Neuronal stem cell (in vitro differentiated cells): ENCODE data around the gene KCNIP4.

ENCODE experiments used
- DNase-seq: peaks from one replicate; pipeline ENCODE4 v3.0.0-alpha.2; 2013; ENCODE audit warnings: low spot score
- H2AFZ ChIP-seq: one replicate; pipeline ENCODE4 v1.6.1; 2013; ENCODE audit warnings: mild to moderate bottlenecking, low read length, inconsistent platforms
- H2AK5ac ChIP-seq: 2 replicates; pipeline ENCODE4 v1.6.1; 2013; ENCODE audit warnings: low read depth, mild to moderate bottlenecking, inconsistent platforms, low read length, moderate library complexity, mixed read lengths
- H2BK120ac ChIP-seq: 2 replicates; pipeline ENCODE4 v1.6.1; 2013; ENCODE audit warnings: low read depth, mild to moderate bottlenecking, inconsistent platforms, low read length, moderate library complexity, mixed read lengths
- H2BK12ac ChIP-seq: one replicate; pipeline ENCODE4 v1.6.1; 2013; ENCODE audit warnings: low read length, inconsistent platforms
- H2BK15ac ChIP-seq: 2 replicates; pipeline ENCODE4 v1.6.1; 2013; ENCODE audit warnings: mild to moderate bottlenecking, low read length, inconsistent platforms, mixed read lengths
- H2BK5ac ChIP-seq: one replicate; pipeline ENCODE4 v1.6.1; 2013; ENCODE audit warnings: inconsistent platforms, mild to moderate bottlenecking, low read length, moderate library complexity
- H3K14ac ChIP-seq: one replicate; pipeline ENCODE4 v1.6.1; 2013; ENCODE audit warnings: low read length, inconsistent platforms
- H3K18ac ChIP-seq: 2 replicates; pipeline ENCODE4 v1.6.1; 2013; ENCODE audit warnings: low read length, inconsistent platforms
- H3K23ac ChIP-seq: 2 replicates; pipeline ENCODE4 v1.6.1; 2013; ENCODE audit warnings: low read depth, mild to moderate bottlenecking, mixed read lengths, low read length, inconsistent platforms; ENCODE audit not compliant: poor library complexity
- H3K27ac ChIP-seq: replicated peaks from 3 replicates; pipeline ENCODE4 v1.5.1; 2013; ENCODE audit warnings: low read length, inconsistent platforms
- H3K27me3 ChIP-seq, 3 experiments: 2 replicates each; pipeline ENCODE4 v1.6.1; 2013; ENCODE audit warnings: low read length in 3 of 3, mild to moderate bottlenecking in 2 of 3, inconsistent platforms in 1 of 3, low read depth in 1 of 3, mixed read lengths in 1 of 3, moderate library complexity in 1 of 3; ENCODE audit not compliant: control insufficient read depth in 3 of 3, insufficient read depth in 3 of 3
- H3K36me3 ChIP-seq, 2 donors: replicated peaks in 1 of 2; 2 replicates each; pipeline ENCODE4 v1.6.1; 2013; ENCODE audit warnings: low read length in 2 of 2; ENCODE audit not compliant: control insufficient read depth in 2 of 2, insufficient read depth in 2 of 2
- H3K4ac ChIP-seq: 2 replicates; pipeline ENCODE4 v1.6.1; 2013; ENCODE audit warnings: inconsistent platforms, mild to moderate bottlenecking, low read length, moderate library complexity
- H3K4me1 ChIP-seq, 2 donors: 1 replicate in 1 of 2; 2 replicates in 1 of 2; pipeline ENCODE4 v1.6.1; 2013; ENCODE audit warnings: low read length in 2 of 2, low read depth in 1 of 2; ENCODE audit not compliant: control insufficient read depth in 2 of 2, insufficient read depth in 1 of 2
- H3K4me2 ChIP-seq: one replicate; pipeline ENCODE4 v1.6.1; 2013; ENCODE audit warnings: mild to moderate bottlenecking, low read length, inconsistent platforms; ENCODE audit not compliant: insufficient read depth, poor library complexity, severe bottlenecking
- H3K4me3 ChIP-seq, 2 donors: 2 replicates each; pipeline ENCODE4 v1.5.1; 2013; ENCODE audit warnings: low read length in 2 of 2, mild to moderate bottlenecking in 2 of 2, inconsistent platforms in 1 of 2, moderate library complexity in 1 of 2
- H3K79me1 ChIP-seq: one replicate; pipeline ENCODE4 v1.6.1; 2013; ENCODE audit warnings: low read depth, mild to moderate bottlenecking, inconsistent platforms, low read length, moderate library complexity
- H3K9ac ChIP-seq: one replicate; pipeline ENCODE4 v1.6.1; 2013; ENCODE audit warnings: mild to moderate bottlenecking, low read depth, low read length, inconsistent platforms; ENCODE audit not compliant: poor library complexity
- H3K9me3 ChIP-seq, 2 donors: replicated peaks in 1 of 2; 2 replicates each; pipeline versions ENCODE3 to v1.6.1; 2013; ENCODE audit warnings: low read length in 2 of 2, mild to moderate bottlenecking in 2 of 2, inconsistent platforms in 1 of 2, low read depth in 1 of 2, mixed read lengths in 1 of 2, moderate library complexity in 1 of 2; ENCODE audit not compliant: control insufficient read depth in 2 of 2, insufficient read depth in 1 of 2
- H4K8ac ChIP-seq: one replicate; pipeline ENCODE4 v1.6.1; 2013; ENCODE audit warnings: low read depth, mild to moderate bottlenecking, inconsistent platforms, low read length, moderate library complexity
- H4K91ac ChIP-seq: one replicate; pipeline ENCODE4 v1.6.1; 2013; ENCODE audit warnings: low read length, low read depth, mild to moderate bottlenecking, inconsistent platforms; ENCODE audit not compliant: poor library complexity
- WGBS, 2 donors: extraction: QIAGEN DNeasy Blood & Tissue Kit; methylation state at CpG; one replicate each; pipeline ENCODE4 v1.1.7; 2013; ENCODE audit warnings: missing lambda C conversion rate in 2 of 2, mixed read lengths in 1 of 2; ENCODE audit not compliant: insufficient read length in 2 of 2, insufficient replicate concordance in 1 of 2; ENCODE audit errors: extremely low coverage in 2 of 2; 5-methylcytosine and 5-hydroxymethylcytosine counted together

KCNIP4 gene

DNA sequence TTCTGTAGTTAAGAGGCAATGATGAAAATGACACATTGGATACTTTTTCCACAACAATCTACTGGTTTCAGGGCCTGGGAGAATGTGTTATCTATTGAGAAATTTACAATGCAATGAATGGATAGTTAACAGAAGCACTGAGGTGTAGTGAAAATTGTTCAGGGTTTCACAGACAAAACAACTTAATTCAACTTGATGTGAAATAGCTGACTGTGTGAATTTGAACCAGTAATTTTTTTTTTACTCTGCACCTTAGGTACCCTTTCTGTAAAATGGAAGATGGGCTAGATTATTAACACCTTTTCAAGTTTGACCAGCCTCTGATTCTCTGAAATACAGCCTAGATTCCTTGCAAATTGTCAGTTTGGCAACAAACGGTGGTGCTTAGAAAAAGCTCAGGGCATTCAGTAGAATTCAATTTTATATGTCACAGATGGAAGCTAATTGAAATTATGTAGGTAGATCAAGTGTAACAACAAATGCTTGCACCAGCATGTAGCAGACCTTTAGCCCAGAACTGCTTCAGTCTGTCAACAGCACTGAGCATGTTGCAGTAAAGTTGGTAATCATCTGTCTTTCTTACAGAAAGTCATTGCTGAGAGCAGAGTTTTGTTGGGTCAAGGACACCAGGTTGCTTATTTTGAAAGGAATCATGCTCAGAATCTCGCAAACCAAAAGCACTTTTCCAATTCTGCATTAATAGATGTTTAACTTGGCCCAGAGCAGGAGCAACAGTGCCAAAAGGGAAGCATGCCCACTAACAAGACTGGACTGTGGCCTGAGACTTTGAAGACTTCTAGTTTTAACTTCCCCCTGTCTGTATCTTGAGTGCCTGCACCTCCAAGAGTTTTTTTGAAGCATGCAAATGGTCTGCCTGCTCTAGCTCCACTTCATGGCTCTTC lies 721.7 kb downstream of the KCNIP4 start:
- no peak overlapping the region for H4K91ac ChIP-seq

GRCh38 chr4:21211846-21212245 lies 736.7 kb downstream of the KCNIP4 start:
- Histone ChIP-seq H2BK120ac (no peak overlapping the region), H2BK12ac (no peak overlapping the region), H2AK5ac (no peak overlapping the region), H2AFZ (no peak overlapping the region), H3K4me2 (no peak overlapping the region), H3K9ac (no peak overlapping the region), H3K9me3 (no peaks in the 10 kb centered on the region), H3K27me3 (peaks cover 0 to 2% (median 0%) of the 10 kb centered on the region in 3 experiments), H3K4me1 (no peaks in the 10 kb centered on the region), H4K8ac (no peak overlapping the region), H3K14ac (no peak overlapping the region), H3K23ac (no peak overlapping the region), H3K4me3 (no peak overlapping the region), H2BK15ac (no peak overlapping the region), H3K36me3 (no peaks in the 10 kb centered on the region), H3K4ac (no peak overlapping the region), H3K79me1 (no peaks in the 10 kb centered on the region), H2BK5ac (no peak overlapping the region), H3K27ac (no peak overlapping the region), H4K91ac (no peak overlapping the region), H3K18ac (no peak overlapping the region)
- no peak for DNase-seq

More for the DNA sequence above, 721.7 kb downstream of the KCNIP4 start:
- no peak overlapping the region for H3K14ac ChIP-seq
- no peak overlapping the region for H2BK12ac ChIP-seq
- no peak overlapping the region for H2BK15ac ChIP-seq
- no peak overlapping the region for H3K9ac ChIP-seq
- H2AFZ ChIP-seq: no peak overlapping the region
- H3K9me3 ChIP-seq: no peaks in the 10 kb centered on the region
- H3K27me3 ChIP-seq: no peaks in the 10 kb centered on the region
- no CpG with 5 or more reads among the region's 2 CpGs for WGBS, 2 donors
- no peak overlapping the region for H3K4me3 ChIP-seq
- no peak overlapping the region for H3K4ac ChIP-seq
- H3K36me3 ChIP-seq: no peaks in the 10 kb centered on the region
- no peak for DNase-seq
- H2BK5ac ChIP-seq: no peak overlapping the region
- H2BK120ac ChIP-seq: no peak overlapping the region
- H3K79me1 ChIP-seq: no peaks in the 10 kb centered on the region
- no peak overlapping the region for H4K8ac ChIP-seq
- H3K4me1 ChIP-seq: peaks cover 0 to 4% of the 10 kb centered on the region in 2 donors
- H3K4me2 ChIP-seq: no peak overlapping the region
- no peak overlapping the region for H3K27ac ChIP-seq
- no peak overlapping the region for H3K23ac ChIP-seq
- no peak overlapping the region for H2AK5ac ChIP-seq
- no peak overlapping the region for H3K18ac ChIP-seq

- no peak overlapping the region for H4K91ac ChIP-seq
- no peak overlapping the region for H2BK12ac ChIP-seq
- H3K79me1 ChIP-seq: no peaks in the 10 kb centered on the region
- peaks cover 0 to 2% (median 0%) of the 10 kb centered on the region in 3 experiments for H3K27me3 ChIP-seq
- no CpG with 5 or more reads among the region's 2 CpGs for WGBS, 2 donors
- no peak overlapping the region for H3K18ac ChIP-seq
- H3K9me3 ChIP-seq: no peaks in the 10 kb centered on the region
- no peak overlapping the region for H3K14ac ChIP-seq
- no peak overlapping the region for H3K9ac ChIP-seq
- no peak for DNase-seq
- peaks cover 0 to 1% of the 10 kb centered on the region in 2 donors for H3K4me1 ChIP-seq
- no peak overlapping the region for H3K4ac ChIP-seq
- H2AFZ ChIP-seq: no peak overlapping the region
- no peak overlapping the region for H3K23ac ChIP-seq
- no peak overlapping the region for H2AK5ac ChIP-seq
- H3K4me2 ChIP-seq: no peak overlapping the region
- H2BK15ac ChIP-seq: no peak overlapping the region
- no peak overlapping the region for H2BK120ac ChIP-seq
- H4K8ac ChIP-seq: no peak overlapping the region
- H3K36me3 ChIP-seq: no peaks in the 10 kb centered on the region
- H3K27ac ChIP-seq: no peak overlapping the region
- no peak overlapping the region for H2BK5ac ChIP-seq
- H3K4me3 ChIP-seq: no peak overlapping the region
Observed at GRCh38 chr4:21209860-21210259, 738.7 kb downstream of the KCNIP4 start.

DNA sequence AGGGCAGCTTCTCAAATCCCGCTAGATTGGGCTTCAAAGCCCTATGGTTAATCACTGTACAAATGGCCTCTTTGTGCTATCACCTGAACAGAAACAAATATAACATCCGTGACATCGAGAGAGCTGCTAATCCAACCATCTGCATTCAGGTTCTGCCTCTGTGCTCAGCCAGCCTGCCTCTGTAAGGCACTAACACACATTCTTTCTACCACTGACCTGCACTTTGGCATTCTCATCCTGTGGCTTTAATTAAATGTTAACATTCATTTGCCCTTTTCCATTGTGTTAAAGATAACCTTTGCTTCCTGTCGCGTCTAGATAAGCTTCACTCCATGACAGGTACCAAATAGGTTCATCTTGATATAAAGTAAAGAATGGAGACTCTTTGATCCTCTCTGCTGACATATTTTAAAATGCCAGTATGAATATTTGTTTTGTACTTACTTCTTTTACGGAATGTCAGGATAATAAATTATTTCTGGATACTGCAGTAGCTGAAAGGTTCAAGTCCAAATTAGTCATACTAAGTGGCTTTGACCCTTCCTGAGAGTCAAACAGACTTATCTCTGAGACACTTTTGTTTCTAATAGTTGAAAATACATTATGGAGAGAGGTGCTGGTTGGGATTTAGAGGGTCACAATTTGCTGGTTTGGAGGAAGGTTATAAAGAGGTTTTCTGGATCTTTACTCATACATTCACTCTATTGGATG lies 742.6 kb downstream of the KCNIP4 start:
- no peak overlapping the region for H2BK12ac ChIP-seq
- H2BK15ac ChIP-seq: no peak overlapping the region
- H3K14ac ChIP-seq: no peak overlapping the region
- no peaks in the 10 kb centered on the region for H3K36me3 ChIP-seq
- H4K91ac ChIP-seq: no peak overlapping the region
- H3K4me3 ChIP-seq: no peak overlapping the region
- H2BK5ac ChIP-seq: no peak overlapping the region
- H3K23ac ChIP-seq: no peak overlapping the region
- H3K4me1 ChIP-seq: peaks cover 0 to 1% of the 10 kb centered on the region in 2 donors
- no peak overlapping the region for H2BK120ac ChIP-seq
- no peak overlapping the region for H2AK5ac ChIP-seq
- H3K18ac ChIP-seq: no peak overlapping the region
- no CpG with 5 or more reads among the region's 6 CpGs for WGBS, 2 donors
- no peak overlapping the region for H4K8ac ChIP-seq
- H3K9me3 ChIP-seq: no peaks in the 10 kb centered on the region
- H3K9ac ChIP-seq: no peak overlapping the region
- H3K4ac ChIP-seq: no peak overlapping the region
- no peaks in the 10 kb centered on the region for H3K79me1 ChIP-seq
- H3K4me2 ChIP-seq: no peak overlapping the region
- H3K27me3 ChIP-seq: no peaks in the 10 kb centered on the region
- H3K27ac ChIP-seq: no peak overlapping the region
- DNase-seq: no peak
- H2AFZ ChIP-seq: no peak overlapping the region
